GM12892 (cell line): ENCODE results near the gene RFXAP.

ENCODE experiments used
- DNase-seq: peaks from one replicate; pipeline ENCODE4 v3.0.0; 2011; ENCODE audit not compliant: insufficient read length
- FAIRE-seq: peaks from 2 replicates; lab custom pipeline; 2011; peaks lifted over from hg19 to GRCh38; lab: Jason Lieb, UNC
- POLR2A ChIP-seq: IDR thresholded peaks from 2 replicates; pipeline ENCODE4 v1.6.1; 2011; ENCODE audit warnings: low read depth, low read length, control low read depth
- POLR2AphosphoS5 ChIP-seq: IDR thresholded peaks from 2 replicates; pipeline ENCODE4 v1.6.1; 2011; ENCODE audit warnings: low read depth, low read length, control low read depth
- TAF1 ChIP-seq: IDR thresholded peaks from 2 replicates; pipeline ENCODE4 v1.6.1; 2011; ENCODE audit warnings: low read depth, mild to moderate bottlenecking, control low read depth, low read length, borderline replicate concordance

The RFXAP gene

DNA sequence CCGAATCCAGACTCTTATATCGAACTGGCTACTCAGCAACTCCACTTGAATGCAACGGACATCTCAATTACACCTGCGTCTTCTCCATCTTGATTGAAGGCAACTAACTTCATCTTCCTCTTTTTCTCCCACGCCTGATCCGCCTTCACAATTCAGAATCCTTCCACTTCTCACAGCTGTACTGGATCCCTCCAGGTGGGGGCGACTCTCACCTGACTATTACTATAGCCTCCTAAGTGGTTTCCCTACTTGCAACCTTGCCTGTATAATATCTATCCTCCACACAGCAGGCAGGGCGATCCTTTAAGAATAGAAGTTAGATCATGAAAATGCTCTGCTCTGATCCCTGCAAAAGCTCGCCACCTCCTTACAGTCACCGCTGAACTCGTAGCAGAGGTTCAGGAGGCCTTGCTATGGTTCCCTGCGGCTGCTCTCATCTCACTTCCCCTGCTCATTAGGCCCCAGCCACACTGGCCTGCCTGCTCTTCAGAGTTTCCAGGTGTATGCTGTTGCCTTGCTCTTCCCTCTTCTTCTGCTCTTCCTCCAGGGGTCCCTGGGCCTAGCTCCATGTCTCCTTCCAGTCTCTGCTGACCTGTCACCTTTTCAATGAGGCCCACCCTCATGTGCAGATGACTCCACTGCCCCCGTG, 31.9 kb downstream of the RFXAP start:
- TF ChIP-seq POLR2AphosphoS5 (no peak), TAF1 (no peak), POLR2A (no peak)
- DNase-seq (no peak), FAIRE-seq (no peak)

DNA sequence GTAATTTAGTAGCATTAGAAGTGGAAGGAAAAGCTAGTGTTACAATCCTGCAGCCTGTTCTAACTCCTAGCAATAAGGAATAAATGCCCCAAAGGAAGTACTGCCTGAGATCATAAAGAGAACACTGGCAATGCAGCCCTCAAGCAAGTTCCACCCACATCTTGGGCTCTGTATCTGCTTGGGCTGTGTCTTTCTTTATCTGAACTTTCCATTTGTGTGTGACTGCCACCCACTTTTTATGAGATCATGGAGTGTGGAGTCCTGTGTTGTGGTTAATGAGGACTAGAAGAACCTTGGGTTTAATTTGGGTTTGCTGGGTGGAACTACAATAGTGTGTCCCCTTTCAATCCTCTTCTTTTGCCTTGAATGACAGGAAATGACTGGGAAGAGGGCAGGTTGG, 38.2 kb downstream of the RFXAP start:
- DNase-seq (no peak), FAIRE-seq (no peak)
- no peak for TF ChIP-seq POLR2AphosphoS5
- no peak for TF ChIP-seq POLR2A
- TF ChIP-seq TAF1, result no peak

DNA sequence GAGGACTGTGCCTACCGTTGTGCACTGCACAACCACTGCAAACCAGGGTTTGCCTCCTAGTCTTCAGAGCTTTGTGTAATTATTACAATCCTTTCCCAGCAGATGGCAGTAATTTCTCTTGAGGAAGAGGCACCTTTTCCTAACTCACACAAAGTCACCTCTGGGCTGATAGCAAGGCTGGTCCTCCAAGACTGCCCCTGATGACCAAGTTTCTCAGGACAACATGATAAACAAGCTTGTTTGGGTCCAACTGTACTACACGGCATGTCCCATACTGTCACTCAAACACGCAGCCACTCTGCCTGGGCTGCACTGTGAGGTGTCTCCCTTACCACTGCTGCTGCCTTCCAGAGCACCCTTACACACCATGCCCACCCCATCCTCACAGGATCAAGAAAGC, 39.3 kb downstream of the RFXAP start:
- DNase-seq, result no peak
- TF ChIP-seq POLR2AphosphoS5 (no peak), TAF1 (no peak), POLR2A (no peak)
- FAIRE-seq, result no peak

DNA sequence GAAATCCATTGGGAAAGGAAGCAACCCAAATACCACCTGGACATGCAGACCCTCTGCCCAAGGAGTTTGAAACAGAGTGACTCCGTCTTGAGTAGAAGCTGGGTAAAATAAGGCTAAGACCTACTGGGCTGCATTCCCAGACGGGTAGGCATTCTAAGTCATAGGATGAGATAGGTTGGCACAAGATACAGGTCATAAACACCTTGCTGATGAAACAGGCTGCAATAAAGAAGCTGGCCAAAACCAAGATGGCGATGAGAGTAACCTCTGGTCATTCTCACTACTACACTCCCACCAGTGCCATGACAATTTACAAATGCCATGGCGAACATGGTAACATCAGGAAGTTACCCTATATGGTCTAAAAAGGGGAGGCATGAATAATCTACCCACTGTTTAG, 40.2 kb downstream of the RFXAP start:
- TF ChIP-seq POLR2A, result no peak
- no peak for TF ChIP-seq POLR2AphosphoS5
- TF ChIP-seq TAF1, result no peak
- no peak for FAIRE-seq
- no peak for DNase-seq

DNA sequence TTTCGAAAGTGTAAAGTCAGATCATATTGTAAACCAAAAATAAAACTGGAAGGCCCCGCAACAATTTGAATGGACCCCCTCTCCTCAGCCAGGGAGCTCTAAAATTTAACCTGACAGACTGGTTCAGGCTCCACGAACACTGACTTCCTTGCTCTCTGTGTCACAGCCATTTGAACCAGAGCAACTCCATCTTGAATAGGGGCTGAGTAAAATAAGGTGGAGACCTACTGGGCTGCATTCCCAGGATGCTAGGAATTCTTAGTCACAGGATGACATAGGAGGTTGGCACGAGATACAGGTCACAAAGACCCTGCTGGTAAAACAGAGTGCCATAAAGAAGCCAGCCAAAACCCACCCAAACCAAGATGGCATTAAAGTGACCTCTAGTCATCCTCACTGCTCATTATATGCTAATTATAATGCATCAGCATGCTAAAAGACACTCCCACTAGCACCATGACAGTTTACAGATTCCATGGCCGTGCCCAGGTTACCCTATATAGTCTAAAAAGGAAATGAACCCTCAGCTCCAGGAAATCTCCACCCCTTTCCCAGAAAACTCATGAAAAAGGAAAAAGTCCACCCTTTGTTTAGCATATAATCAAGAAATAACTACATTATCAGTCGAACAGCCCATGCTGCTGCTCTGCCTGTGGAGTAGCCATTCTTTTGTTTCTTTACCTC, 43.1 kb downstream of the RFXAP start:
- FAIRE-seq (no peak), DNase-seq (no peak)
- TF ChIP-seq POLR2A, result no peak
- no peak for TF ChIP-seq POLR2AphosphoS5
- TF ChIP-seq TAF1, result no peak

DNA sequence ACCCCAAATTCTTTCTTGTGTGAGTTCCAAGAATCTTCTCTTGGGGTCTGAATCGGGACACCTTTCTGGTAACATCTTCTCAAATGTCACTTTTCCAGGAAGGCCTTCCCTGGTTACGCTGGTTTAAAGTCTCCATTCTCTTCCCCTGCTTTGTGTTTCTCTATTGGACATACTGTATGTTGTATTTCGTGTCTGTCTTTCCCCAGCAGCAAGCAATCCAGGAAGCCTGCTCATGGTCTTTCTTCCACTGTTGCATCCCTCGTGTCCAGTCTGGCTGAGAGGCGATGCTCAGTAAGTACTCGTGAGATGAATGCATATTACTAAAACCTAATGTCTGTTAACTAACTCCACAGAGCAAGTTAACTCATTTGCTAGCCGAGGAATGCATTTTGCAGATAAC, 43.7 kb downstream of the RFXAP start:
- DNase-seq (no peak), FAIRE-seq (no peak)
- TF ChIP-seq POLR2AphosphoS5, result no peak
- no peak for TF ChIP-seq POLR2A
- TF ChIP-seq TAF1, result no peak

DNA sequence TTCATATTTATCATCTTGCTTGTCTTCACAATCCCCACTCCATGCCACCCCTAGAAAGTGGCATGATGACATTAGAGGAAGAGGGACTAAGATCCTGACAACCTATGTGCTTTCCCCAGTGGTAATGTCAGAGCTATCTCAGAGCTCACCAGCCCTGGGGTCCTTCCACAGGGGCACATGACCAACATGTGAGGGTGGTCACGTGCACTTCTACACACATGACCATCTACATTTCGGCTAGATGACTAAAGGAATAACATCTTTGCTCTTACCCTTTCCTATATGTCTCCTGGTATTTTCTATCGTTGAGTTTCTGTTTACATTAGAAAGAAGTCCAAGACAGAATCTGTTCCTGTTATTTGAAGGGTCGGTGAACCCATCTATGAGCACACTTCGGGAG, 46.2 kb downstream of the RFXAP start:
- DNase-seq, result no peak
- FAIRE-seq, result no peak
- TF ChIP-seq POLR2AphosphoS5, result no peak
- no peak for TF ChIP-seq POLR2A
- no peak for TF ChIP-seq TAF1

DNA sequence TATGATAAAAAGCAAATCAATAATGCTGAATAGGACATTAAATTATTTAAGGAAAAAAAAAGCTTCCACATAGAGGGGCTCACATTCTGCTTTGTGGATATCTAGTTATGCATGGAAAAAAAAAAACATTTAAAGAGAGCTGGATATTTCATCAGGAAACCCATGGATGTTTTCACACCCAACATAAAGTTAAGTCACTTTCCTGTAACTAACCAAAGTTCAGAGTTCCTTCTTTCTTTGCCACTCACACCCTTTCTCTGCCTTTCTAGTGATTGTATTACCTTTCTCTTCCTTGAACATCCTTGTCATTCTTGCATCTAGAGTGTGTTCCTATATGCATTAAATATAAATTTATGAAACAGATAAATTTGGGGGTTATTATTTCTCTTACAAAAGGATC, 47.2 kb downstream of the RFXAP start:
- no peak for DNase-seq
- TF ChIP-seq POLR2A, result no peak
- TF ChIP-seq POLR2AphosphoS5, result no peak
- no peak for TF ChIP-seq TAF1
- no peak for FAIRE-seq

DNA sequence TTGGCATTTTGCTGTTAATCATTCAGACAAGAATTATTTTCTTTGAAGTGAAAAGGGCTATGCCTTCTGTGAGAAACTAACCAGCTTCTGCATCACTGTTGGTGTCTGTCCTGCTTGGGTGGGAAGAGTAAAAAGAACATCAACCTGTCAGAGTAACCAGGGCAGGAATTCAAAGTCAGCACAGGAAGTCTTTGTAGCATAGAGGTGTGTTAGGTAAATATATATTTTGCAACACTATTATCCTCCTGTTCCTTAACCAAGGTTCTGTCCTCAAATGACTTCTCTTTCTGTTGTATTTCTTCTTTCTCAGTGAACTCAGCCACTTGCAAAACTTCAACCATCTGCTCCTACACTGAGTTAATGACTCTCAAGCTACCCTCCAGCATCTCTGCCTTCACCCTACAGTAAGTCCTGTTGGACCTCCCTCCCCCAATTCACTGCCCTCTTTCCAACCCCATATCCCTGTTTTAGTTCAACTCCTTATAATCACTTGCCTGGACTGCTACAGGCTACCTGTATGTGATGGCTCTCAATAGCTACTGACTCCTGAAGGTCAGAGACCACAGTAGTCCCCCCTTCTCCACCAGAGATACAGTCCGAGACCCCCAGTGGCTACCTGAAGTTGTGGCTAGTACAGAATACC, 51.1 kb downstream of the RFXAP start:
- TF ChIP-seq TAF1, result no peak
- no peak for TF ChIP-seq POLR2A
- no peak for TF ChIP-seq POLR2AphosphoS5
- FAIRE-seq, result no peak

DNA sequence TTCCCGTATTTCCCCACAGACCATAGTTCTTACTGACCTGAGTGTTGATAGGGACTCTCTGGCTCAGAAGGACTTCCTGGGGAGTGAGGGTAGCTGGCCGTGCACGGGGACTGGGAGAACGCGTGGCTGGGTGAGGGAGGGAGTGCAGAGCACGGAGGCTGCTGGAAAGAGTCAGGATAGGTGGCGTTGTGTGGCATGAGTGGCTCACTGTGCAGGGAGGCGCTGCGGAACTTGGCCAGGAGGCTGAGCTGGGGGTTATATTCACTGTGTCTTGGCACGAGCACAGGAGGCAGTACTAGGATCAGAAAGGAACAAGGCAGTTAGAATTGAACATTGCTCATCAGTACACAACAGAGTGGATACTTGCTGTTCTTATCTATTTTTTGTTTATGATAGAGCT, 53.6 kb downstream of the RFXAP start:
- FAIRE-seq, result no peak

More for the DNA sequence above, 51.1 kb downstream of the RFXAP start:
- DNase-seq, result no peak

DNA sequence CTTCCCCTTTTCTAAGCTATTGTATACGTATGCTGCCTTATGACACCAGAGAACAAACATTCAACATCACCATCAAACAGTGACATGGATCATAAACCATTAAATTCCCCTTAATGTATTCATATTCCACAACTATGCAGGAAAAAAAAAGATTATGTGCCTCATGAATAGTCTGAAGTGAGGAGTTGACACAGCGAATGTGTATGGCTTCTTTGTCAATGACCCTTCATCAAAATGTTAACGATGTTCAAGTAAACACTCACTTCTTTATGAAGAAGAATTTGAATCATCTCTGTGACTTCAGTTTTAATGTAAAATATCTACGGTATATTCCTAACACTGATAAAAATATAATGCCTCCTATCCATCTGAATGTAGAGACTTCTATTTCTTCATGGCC, 56.4 kb downstream of the RFXAP start:
- DNase-seq (no peak), FAIRE-seq (no peak)
- TF ChIP-seq POLR2AphosphoS5 (no peak), POLR2A (no peak), TAF1 (no peak)

More for the DNA sequence above, 53.6 kb downstream of the RFXAP start:
- no peak for DNase-seq
- TF ChIP-seq TAF1 (no peak), POLR2AphosphoS5 (no peak), POLR2A (no peak)

DNA sequence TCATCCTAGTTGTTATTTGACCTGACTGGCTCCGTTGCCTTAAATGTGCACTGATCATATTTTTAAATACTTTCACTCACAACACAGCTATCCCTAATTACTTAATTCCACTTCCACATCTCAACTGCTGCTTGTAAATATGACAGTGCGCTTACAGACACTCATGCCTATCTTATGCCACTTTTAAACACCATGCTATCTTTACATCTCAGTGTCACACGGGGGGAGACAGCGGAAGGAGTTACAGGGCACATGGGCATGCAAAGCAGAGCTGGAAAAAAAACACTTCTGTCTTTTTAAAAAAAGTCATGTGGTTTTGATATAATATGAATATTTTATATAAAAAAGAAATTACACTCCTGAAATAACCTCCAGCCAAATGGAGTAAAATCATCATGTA, 56.9 kb downstream of the RFXAP start:
- FAIRE-seq (no peak), DNase-seq (no peak)
- TF ChIP-seq POLR2AphosphoS5 (no peak), POLR2A (no peak), TAF1 (no peak)
